IPS DF 6.9 (cell line): ENCODE data around the gene CCDC39.
"Not testable (repeated sequence)": the region's sequence is repeated elsewhere in the genome, so short reads cannot be mapped to it uniquely, and the experiment has no call there.

Experiments
- DNase-seq: peaks from one replicate; pipeline ENCODE4 v3.0.0-alpha.2; 2013; ENCODE audit warnings: low read depth, low spot score
- H3K27ac ChIP-seq: one replicate; pipeline ENCODE4 v1.5.1; 2013; ENCODE audit warnings: low read length, control low read depth
- H3K27me3 ChIP-seq: 2 replicates; pipeline ENCODE4 v1.6.1; 2013; ENCODE audit warnings: mild to moderate bottlenecking, low read length; ENCODE audit not compliant: control insufficient read depth, insufficient read depth
- H3K36me3 ChIP-seq: 2 replicates; pipeline ENCODE4 v1.6.1; 2013; ENCODE audit warnings: low read length; ENCODE audit not compliant: control insufficient read depth, insufficient read depth
- H3K4me1 ChIP-seq: 2 replicates; pipeline ENCODE4 v1.6.1; 2013; ENCODE audit warnings: low read length; ENCODE audit not compliant: control insufficient read depth, insufficient read depth
- H3K4me3 ChIP-seq: 2 replicates; pipeline ENCODE4 v1.5.1; 2013; ENCODE audit warnings: mild to moderate bottlenecking, low read length
- H3K9me3 ChIP-seq: 2 replicates; pipeline ENCODE4 v1.6.1; 2013; ENCODE audit warnings: low read length, inconsistent platforms; ENCODE audit not compliant: control insufficient read depth, insufficient read depth
- WGBS: extraction: QIAGEN DNeasy Blood & Tissue Kit; methylation state at CpG from one replicate; pipeline ENCODE4 v1.1.7; 2013; ENCODE audit warnings: mixed read lengths, missing lambda C conversion rate; ENCODE audit not compliant: insufficient read length, insufficient coverage; 5-methylcytosine and 5-hydroxymethylcytosine counted together

Gene CCDC39

DNA sequence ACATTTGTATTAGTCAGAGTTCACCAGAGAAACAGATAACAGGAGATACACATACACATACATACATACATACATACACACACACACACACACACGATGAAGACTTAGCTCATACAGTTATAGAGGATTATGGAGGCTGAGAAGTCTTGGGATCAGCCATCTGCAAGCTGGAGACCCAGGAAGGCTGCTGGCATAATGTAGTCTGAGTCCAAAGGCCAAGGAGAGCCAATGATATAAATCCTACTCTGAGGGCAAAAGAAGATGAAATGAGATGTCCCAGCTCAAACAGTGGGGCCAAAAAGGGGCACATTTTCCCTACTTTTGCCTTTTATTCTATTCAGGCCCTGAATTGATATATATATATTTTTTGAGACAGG lies 83.7 kb downstream of the CCDC39 start:
- no peaks in the 10 kb centered on the region for H3K4me1 ChIP-seq
- no peaks in the 10 kb centered on the region for H3K27me3 ChIP-seq
- DNase-seq: no peak
- H3K4me3 ChIP-seq: no peak overlapping the region
- H3K27ac ChIP-seq: no peak overlapping the region
- H3K9me3 ChIP-seq: no peaks in the 10 kb centered on the region
- no CpG with 5 or more reads among the region's 1 CpG for WGBS
- H3K36me3 ChIP-seq: no peaks in the 10 kb centered on the region

- DNase-seq: no peak
- Histone ChIP-seq H3K27me3 (no peaks in the 10 kb centered on the region), H3K36me3 (no peaks in the 10 kb centered on the region), H3K4me1 (no peaks in the 10 kb centered on the region), H3K4me3 (no peak overlapping the region), H3K9me3 (no peaks in the 10 kb centered on the region), H3K27ac (no peak overlapping the region)
- WGBS: no CpG with 5 or more reads among the region's 2 CpGs
These were observed 84.4 kb downstream of the CCDC39 start for GRCh38 chr3:180594631-180595558.

DNA sequence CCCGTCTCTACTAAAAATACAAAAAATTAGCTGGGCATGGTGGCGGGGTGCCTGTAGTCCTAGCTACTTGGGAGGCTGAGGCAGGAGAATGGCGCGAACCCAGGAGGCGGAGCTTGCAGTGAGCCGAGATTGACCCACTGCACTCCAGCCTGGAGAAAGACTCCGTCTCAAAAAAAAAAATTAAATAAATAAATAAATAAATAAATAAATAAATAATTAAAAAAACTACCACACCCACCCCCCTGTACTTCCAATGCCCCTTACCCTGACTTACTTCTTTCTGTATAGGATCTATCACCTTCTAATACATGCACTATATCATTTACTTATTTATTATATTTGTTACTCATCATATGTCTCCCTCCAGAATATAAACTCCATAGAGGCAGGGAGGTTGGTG lies 85.7 kb downstream of the CCDC39 start:
- not testable (repeated sequence) for DNase-seq, H3K36me3 ChIP-seq, H3K27me3 ChIP-seq, H3K27ac ChIP-seq, H3K4me3 ChIP-seq, H3K4me1 ChIP-seq, H3K9me3 ChIP-seq
- WGBS: no CpG with 5 or more reads among the region's 7 CpGs

- Histone ChIP-seq H3K4me3 (no peak overlapping the region), H3K27me3 (no peaks in the 10 kb centered on the region), H3K27ac (no peak overlapping the region), H3K9me3 (no peaks in the 10 kb centered on the region), H3K4me1 (no peaks in the 10 kb centered on the region), H3K36me3 (no peaks in the 10 kb centered on the region)
- no peak for DNase-seq
- no CpG with 5 or more reads among the region's 23 CpGs for WGBS
These were observed 88.9 kb downstream of the CCDC39 start for GRCh38 chr3:180590396-180590795.

GRCh38 chr3:180580934-180581333 lies 98.4 kb downstream of the CCDC39 start:
- Histone ChIP-seq H3K27me3 (no peaks in the 10 kb centered on the region), H3K36me3 (no peaks in the 10 kb centered on the region), H3K27ac (no peak overlapping the region), H3K9me3 (no peaks in the 10 kb centered on the region), H3K4me3 (no peak overlapping the region), H3K4me1 (no peaks in the 10 kb centered on the region)
- no peak for DNase-seq
- WGBS: no CpG with 5 or more reads among the region's 1 CpG

DNA sequence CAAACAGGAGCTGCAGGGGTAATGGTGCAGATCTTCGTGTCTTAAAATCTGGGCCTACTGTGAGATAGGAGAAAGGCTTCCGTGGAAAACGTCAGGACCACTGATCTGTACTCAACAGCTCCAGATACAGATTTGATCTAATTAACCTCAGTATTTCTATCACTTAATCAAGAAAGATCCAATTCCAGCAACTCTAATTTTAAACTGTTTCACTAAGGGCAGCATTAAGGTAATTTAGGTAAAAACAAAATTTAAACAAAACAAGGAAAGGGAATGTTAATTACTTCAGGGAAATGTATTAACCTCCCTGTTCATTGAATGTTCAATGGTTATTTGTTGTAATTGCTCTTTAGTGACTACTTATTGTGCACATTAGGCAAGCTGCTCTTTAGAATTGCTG lies 103.7 kb downstream of the CCDC39 start:
- H3K9me3 ChIP-seq: no peaks in the 10 kb centered on the region
- H3K36me3 ChIP-seq: no peaks in the 10 kb centered on the region
- no peaks in the 10 kb centered on the region for H3K4me1 ChIP-seq
- H3K4me3 ChIP-seq: no peak overlapping the region
- no CpG with 5 or more reads among the region's 3 CpGs for WGBS
- no peaks in the 10 kb centered on the region for H3K27me3 ChIP-seq
- DNase-seq: no peak
- H3K27ac ChIP-seq: no peak overlapping the region

- no peak for DNase-seq
- H3K4me3 ChIP-seq: no peak overlapping the region
- no CpG with 5 or more reads among the region's 6 CpGs for WGBS
- no peaks in the 10 kb centered on the region for H3K9me3 ChIP-seq
- no peak overlapping the region for H3K27ac ChIP-seq
- H3K36me3 ChIP-seq: no peaks in the 10 kb centered on the region
- no peaks in the 10 kb centered on the region for H3K27me3 ChIP-seq
- no peaks in the 10 kb centered on the region for H3K4me1 ChIP-seq
These were observed 107.3 kb downstream of the CCDC39 start for GRCh38 chr3:180571831-180572598.

- Histone ChIP-seq H3K9me3 (no peaks in the 10 kb centered on the region), H3K27ac (no peak overlapping the region), H3K36me3 (no peaks in the 10 kb centered on the region), H3K4me1 (no peaks in the 10 kb centered on the region), H3K27me3 (no peaks in the 10 kb centered on the region), H3K4me3 (no peak overlapping the region)
- WGBS: no CpG with 5 or more reads among the region's 4 CpGs
- DNase-seq: no peak
These were observed 109.1 kb downstream of the CCDC39 start for GRCh38 chr3:180570238-180570637.

- Histone ChIP-seq H3K9me3 (no peaks in the 10 kb centered on the region), H3K4me3 (no peak overlapping the region), H3K4me1 (no peaks in the 10 kb centered on the region), H3K27ac (no peak overlapping the region), H3K27me3 (no peaks in the 10 kb centered on the region), H3K36me3 (no peaks in the 10 kb centered on the region)
- no CpG with 5 or more reads among the region's 2 CpGs for WGBS
- no peak for DNase-seq
These were observed 114.6 kb downstream of the CCDC39 start for GRCh38 chr3:180564676-180565075.
